NT2/D1 (cell line): ENCODE data around the gene PCYT1B.
"Not testable (repeated sequence)": the region's sequence is repeated elsewhere in the genome, so short reads cannot be mapped to it uniquely, and the experiment has no call there.

Experiments used
- DNase-seq: peaks from one replicate; pipeline ENCODE4 v3.0.0-alpha.2; 2011; ENCODE audit warnings: low read depth, low spot score
- H3K27me3 ChIP-seq: 2 replicates; pipeline ENCODE4 v1.6.0; 2011; ENCODE audit warnings: mild to moderate bottlenecking; ENCODE audit not compliant: insufficient read length, insufficient read depth
- H3K36me3 ChIP-seq: 2 replicates; pipeline ENCODE4 v1.6.1; 2011; ENCODE audit warnings: mild to moderate bottlenecking, low read length, mixed read lengths; ENCODE audit not compliant: insufficient read depth, insufficient read length
- H3K4me1 ChIP-seq: 2 replicates; pipeline ENCODE4 v1.5.1; 2011; ENCODE audit not compliant: insufficient read depth, insufficient read length
- H3K4me3 ChIP-seq: 2 replicates; pipeline ENCODE4 v1.5.1; 2011; ENCODE audit warnings: low read depth; ENCODE audit not compliant: insufficient read length
- H3K9ac ChIP-seq: 2 replicates; pipeline ENCODE4 v1.6.0; 2011; ENCODE audit warnings: low read depth; ENCODE audit not compliant: insufficient read length
- H3K9me3 ChIP-seq: 2 replicates; pipeline ENCODE4 v1.5.1; 2011; ENCODE audit warnings: mild to moderate bottlenecking, low read length; ENCODE audit not compliant: insufficient read depth
- SUZ12 ChIP-seq: IDR thresholded peaks from 2 replicates; pipeline ENCODE4 v1.6.1; 2011; ENCODE audit not compliant: insufficient read length, insufficient read depth; ENCODE audit errors: extremely low read depth
- YY1 ChIP-seq: IDR thresholded peaks from 2 replicates; pipeline ENCODE4 v1.6.1; 2011; ENCODE audit not compliant: insufficient read length, insufficient read depth
- ZNF274 ChIP-seq: IDR thresholded peaks from 2 replicates; pipeline ENCODE4 v1.6.1; 2011; ENCODE audit warnings: mild to moderate bottlenecking, low read depth, low read length

The PCYT1B gene

DNA sequence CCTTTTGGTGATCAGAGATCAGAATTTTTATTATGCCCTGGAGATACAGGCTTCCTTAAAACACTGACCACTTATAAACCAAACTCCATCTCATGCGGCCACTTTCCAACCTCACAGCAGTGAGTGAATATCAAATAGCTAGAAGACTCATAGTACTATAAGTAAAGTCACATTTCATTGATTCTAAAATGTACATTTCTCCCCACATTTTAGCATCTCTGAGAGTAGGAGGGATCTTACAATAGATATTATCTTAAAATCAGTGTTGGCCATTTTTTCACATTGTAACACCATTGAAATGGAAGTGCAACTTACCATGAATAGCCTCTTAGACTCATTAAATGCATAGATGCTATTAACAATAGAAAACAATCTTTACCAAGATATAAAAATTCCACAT lies 17.4 kb downstream of the PCYT1B start:
- Histone ChIP-seq H3K4me1 (no peaks in the 10 kb centered on the region), H3K36me3 (no peaks in the 10 kb centered on the region), H3K9ac (no peak overlapping the region), H3K27me3 (no peaks in the 10 kb centered on the region), H3K4me3 (no peak overlapping the region), H3K9me3 (no peaks in the 10 kb centered on the region)
- TF ChIP-seq YY1 = no peak
- TF ChIP-seq SUZ12 = no peak
- no peak for DNase-seq

DNA sequence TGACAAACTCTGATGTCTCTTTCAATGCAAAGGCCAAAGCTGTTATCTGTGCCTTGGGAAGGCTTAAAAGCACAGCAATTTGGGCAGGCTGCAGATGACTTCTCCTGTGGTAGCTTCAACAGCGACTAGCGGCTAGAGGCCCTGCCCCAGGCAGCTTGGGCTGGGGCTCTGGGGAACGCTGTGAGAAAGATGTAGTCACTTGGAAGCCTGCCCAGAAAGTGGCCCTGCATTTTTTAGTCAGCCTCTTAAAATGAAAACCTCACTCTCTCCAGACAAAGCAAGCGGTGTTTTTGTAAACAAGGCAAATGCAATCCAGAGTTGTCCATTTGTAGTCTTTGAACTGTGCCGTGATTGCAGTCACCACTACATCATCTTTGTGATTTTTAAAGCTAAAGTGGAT lies 27.5 kb downstream of the PCYT1B start:
- no peak for TF ChIP-seq ZNF274
- no peak for TF ChIP-seq SUZ12
- no peak for TF ChIP-seq YY1
- Histone ChIP-seq H3K9ac (no peak overlapping the region), H3K9me3 (no peaks in the 10 kb centered on the region), H3K4me3 (no peak overlapping the region), H3K27me3 (no peaks in the 10 kb centered on the region), H3K4me1 (peaks cover 4% of the 10 kb centered on the region), H3K36me3 (no peaks in the 10 kb centered on the region)
- DNase-seq = no peak

DNA sequence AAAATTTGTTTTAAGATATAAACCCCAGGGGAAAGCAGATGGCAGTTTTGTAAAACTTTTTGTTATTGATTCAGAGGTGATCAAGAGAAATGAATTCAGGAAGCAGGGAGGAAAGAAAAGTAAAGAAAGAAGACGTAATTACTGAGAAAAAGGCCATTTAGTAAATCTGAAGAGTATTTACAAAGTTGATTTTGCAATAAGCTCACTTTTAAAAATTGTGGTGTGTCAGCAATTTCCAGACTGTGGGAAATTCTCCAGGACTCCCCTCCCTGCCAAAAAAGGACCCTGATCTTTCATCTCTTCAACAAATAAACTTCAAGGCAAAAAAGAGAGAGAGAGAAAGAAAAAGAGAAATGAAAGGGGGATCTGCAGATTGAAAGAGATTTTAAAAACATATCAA lies 36.6 kb downstream of the PCYT1B start:
- no peak overlapping the region for H3K9ac ChIP-seq
- no peak for DNase-seq
- no peak for TF ChIP-seq SUZ12
- TF ChIP-seq ZNF274 = no peak
- TF ChIP-seq YY1 = no peak
- no peaks in the 10 kb centered on the region for H3K9me3 ChIP-seq
- H3K4me3 ChIP-seq = no peak overlapping the region
- no peaks in the 10 kb centered on the region for H3K4me1 ChIP-seq
- H3K36me3 ChIP-seq = peaks cover 4% of the 10 kb centered on the region
- no peaks in the 10 kb centered on the region for H3K27me3 ChIP-seq

DNA sequence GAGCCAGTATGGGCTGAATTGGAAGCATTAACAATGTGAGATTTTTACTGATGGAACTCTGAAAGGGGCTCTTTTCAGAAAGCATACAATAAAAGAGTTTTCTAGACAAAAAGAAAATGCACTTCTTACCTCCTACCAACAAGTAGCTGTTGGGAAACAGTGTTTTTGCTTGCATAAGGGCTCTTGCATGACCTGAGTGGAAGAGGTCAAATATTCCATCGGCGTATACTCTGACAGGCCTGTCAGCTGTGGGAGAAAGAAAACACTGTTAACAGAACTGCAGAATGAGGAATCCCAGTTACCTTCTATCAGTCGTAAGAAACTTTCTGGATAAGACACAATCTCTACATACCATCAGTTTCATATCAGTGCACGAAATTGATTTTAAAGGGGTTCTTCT lies 39.5 kb downstream of the PCYT1B start:
- H3K4me3 ChIP-seq = no peak overlapping the region
- TF ChIP-seq SUZ12 = no peak
- TF ChIP-seq YY1 = no peak
- no peak for TF ChIP-seq ZNF274

DNA sequence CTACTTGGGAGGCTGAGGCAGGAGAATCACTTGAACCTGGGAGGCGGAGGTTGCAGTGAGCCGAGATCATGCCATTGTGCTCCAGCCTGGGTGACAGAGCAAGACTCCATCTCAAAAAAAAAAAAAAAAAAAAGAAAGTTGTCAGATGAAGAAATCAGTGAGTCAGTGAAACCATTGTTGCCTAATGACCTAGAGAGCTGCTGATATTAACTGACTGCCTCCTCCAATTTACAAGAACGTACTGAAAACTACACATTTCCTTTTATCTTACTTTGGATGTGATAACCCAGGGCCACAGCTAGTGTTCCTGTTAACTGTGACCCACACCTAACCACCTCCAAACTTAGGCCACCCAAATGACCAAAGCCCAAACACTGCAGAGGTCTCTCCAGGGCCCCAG lies 41.2 kb downstream of the PCYT1B start:
- not testable (repeated sequence) for H3K36me3 ChIP-seq, H3K27me3 ChIP-seq, H3K4me1 ChIP-seq, DNase-seq, H3K9me3 ChIP-seq, H3K4me3 ChIP-seq, H3K9ac ChIP-seq

More for the DNA sequence above, 39.5 kb downstream of the PCYT1B start:
- H3K36me3 ChIP-seq = peaks cover 4% of the 10 kb centered on the region
- no peaks in the 10 kb centered on the region for H3K9me3 ChIP-seq
- DNase-seq = no peak
- H3K9ac ChIP-seq = no peak overlapping the region
- H3K4me1 ChIP-seq = no peaks in the 10 kb centered on the region
- no peaks in the 10 kb centered on the region for H3K27me3 ChIP-seq

DNA sequence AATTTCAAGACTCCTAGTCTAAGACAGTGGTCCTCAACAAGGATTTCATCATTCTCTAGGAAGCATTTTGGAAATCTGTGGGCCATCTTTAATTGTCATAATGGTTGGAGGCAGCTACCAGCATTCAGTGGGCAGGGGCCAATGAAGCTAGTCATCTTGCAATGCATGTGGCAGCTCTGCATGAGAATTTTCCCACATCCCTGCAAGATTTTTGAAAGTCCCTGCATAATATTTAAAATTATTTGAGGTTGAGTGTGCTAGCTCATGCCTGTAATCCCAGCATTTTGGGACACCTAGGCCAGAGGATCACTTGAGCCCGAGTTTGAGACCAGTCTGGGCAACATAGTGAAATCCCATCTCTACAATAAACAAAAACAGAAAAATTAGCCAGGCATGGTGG lies 44.0 kb downstream of the PCYT1B start:
- Histone ChIP-seq H3K27me3 (no peaks in the 10 kb centered on the region), H3K9ac (no peak overlapping the region), H3K4me3 (no peak overlapping the region), H3K9me3 (no peaks in the 10 kb centered on the region), H3K36me3 (peaks cover 4% of the 10 kb centered on the region), H3K4me1 (no peaks in the 10 kb centered on the region)
- DNase-seq = no peak
- TF ChIP-seq ZNF274 (no peak), YY1 (no peak), SUZ12 (no peak)

DNA sequence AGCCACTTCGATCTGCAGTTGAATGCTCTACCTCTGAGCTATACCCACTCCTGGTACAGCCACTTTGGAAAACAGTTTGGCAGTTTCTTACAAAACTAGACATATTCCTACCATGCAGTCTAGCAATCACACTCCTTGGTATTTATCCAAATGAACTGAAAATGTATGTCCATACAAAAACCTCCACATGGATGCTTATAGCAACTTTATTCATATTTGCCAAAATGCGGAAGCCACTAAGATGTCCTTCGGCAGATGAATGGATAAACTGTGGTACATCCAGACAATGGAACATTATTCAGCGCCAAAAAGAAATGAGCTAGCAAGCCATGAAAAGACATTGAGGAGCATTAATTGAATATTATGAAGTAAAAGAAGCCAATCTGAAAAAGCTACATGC lies 45.3 kb downstream of the PCYT1B start:
- H3K4me1 ChIP-seq = no peaks in the 10 kb centered on the region
- TF ChIP-seq YY1 (no peak), ZNF274 (no peak), SUZ12 (no peak)

DNA sequence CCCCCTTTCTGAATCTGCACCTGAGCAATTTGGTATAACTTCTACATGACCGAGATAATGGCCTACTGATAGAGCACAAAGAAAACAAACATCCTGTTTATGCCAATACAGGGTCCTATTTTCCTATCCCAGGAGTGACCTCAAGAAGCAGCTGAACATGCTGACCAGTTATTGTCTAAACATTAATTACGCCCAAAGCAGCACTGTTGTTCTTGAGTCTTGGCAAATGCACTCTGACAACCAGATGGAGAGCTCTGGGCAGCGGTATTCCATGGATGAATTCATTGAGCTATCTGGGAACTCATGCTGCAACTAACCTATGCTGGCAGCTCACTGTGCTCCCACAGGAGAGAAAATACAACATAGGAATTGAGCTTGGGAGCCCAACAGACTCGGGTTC lies 52.6 kb downstream of the PCYT1B start:
- Histone ChIP-seq H3K9me3 (no peaks in the 10 kb centered on the region), H3K4me1 (no peaks in the 10 kb centered on the region), H3K36me3 (no peaks in the 10 kb centered on the region), H3K9ac (no peak overlapping the region), H3K27me3 (no peaks in the 10 kb centered on the region), H3K4me3 (no peak overlapping the region)
- no peak for DNase-seq
- TF ChIP-seq YY1 (no peak), SUZ12 (no peak), ZNF274 (no peak)

More for the DNA sequence above, 45.3 kb downstream of the PCYT1B start:
- no peak for DNase-seq
- Histone ChIP-seq H3K36me3 (peaks cover 4% of the 10 kb centered on the region), H3K27me3 (no peaks in the 10 kb centered on the region), H3K9me3 (no peaks in the 10 kb centered on the region), H3K9ac (no peak overlapping the region), H3K4me3 (no peak overlapping the region)
